WI38 (cell line): ENCODE results near the gene SLC5A10.

ENCODE experiments used
- H3K4me3 ChIP-seq: 2 replicates; pipeline ENCODE4 v1.5.1; 2011; ENCODE audit warnings: low read depth, mild to moderate bottlenecking, control low read depth, low read length
- TF ChIP-seq, protein P1 (sequence below): IDR thresholded peaks from 2 replicates; pipeline ENCODE4 v1.5.1; 2012; ENCODE audit warnings: low read depth, mild to moderate bottlenecking, control low read depth, low read length

SLC5A10 gene

DNA sequence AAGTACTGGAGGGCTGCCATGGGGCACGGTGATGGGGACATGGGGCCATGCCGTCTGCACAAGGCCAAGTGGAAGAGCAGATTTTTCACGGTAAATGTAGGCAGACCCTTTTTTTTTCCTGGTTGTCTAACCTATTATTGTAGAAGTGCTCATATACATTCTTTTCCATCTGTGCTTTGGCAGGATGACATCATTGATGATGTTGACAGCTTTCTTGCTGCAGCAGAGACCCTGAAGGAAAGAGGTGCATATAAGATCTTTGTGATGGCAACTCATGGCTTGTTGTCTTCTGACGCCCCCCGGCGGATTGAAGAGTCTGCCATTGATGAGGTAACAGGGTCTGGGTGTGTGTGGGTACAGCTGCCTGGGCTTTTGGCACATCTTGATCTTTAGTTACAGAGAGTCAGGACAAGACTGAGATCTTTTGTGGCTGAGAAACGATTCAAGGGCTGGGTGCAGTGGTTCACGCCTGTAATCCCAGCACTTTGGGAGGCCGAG lies 23.3 kb upstream of the SLC5A10 start:
- no peak overlapping the region for H3K4me3 ChIP-seq
- TF ChIP-seq, protein P1, sequence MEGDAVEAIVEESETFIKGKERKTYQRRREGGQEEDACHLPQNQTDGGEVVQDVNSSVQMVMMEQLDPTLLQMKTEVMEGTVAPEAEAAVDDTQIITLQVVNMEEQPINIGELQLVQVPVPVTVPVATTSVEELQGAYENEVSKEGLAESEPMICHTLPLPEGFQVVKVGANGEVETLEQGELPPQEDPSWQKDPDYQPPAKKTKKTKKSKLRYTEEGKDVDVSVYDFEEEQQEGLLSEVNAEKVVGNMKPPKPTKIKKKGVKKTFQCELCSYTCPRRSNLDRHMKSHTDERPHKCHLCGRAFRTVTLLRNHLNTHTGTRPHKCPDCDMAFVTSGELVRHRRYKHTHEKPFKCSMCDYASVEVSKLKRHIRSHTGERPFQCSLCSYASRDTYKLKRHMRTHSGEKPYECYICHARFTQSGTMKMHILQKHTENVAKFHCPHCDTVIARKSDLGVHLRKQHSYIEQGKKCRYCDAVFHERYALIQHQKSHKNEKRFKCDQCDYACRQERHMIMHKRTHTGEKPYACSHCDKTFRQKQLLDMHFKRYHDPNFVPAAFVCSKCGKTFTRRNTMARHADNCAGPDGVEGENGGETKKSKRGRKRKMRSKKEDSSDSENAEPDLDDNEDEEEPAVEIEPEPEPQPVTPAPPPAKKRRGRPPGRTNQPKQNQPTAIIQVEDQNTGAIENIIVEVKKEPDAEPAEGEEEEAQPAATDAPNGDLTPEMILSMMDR, result no peak

- TF ChIP-seq, protein P1, result no peak
Measured at GRCh38 chr17:18932360-18933055, 19.5 kb upstream of the SLC5A10 start.

GRCh38 chr17:18933102-18934058 lies 18.6 kb upstream of the SLC5A10 start:
- H3K4me3 ChIP-seq, result no peak overlapping the region
- TF ChIP-seq, protein P1, result no peak

More at GRCh38 chr17:18932360-18933055, 19.5 kb upstream of the SLC5A10 start:
- no peak overlapping the region for H3K4me3 ChIP-seq

DNA sequence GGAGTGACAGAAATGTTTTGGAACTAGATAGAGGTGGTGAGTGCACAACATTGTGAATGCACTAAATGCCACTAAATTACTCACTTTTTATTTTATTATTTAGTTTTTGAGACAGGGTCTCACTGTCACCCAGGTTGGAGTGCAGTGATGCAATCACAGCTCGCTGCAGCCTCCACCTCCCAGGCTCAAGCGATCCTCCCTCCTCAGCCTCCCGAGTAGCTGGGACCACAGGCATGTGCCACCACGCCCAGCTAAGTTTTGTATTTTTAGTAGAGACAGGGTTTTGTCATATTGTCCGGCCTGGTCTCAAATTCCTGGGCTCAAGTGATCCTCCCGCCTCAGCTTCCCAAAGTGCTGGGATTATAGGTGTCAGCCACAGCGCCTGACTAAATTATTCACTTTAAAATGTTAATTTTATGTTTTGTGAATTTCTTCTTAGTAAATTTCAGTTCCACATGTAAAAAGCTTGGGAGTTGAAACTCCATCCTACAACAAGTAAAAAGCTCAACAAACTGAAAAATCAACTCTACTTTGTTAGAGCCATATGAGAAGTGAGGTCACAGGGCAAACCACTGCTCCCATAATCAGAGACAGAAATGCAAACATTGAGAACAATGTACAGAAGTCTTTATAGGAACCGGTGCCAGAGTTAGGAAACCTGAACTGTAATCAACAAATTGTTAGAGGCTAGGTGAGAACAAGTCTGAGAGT lies 13.8 kb upstream of the SLC5A10 start:
- TF ChIP-seq, protein P1, result no peak
- H3K4me3 ChIP-seq, result no peak overlapping the region

- TF ChIP-seq, protein P1, result no peak
- H3K4me3 ChIP-seq, result no peak overlapping the region
Measured at GRCh38 chr17:18938692-18939023, 13.3 kb upstream of the SLC5A10 start.

GRCh38 chr17:18944646-18945045 lies 7.3 kb upstream of the SLC5A10 start:
- TF ChIP-seq, protein P1, result no peak
- no peak overlapping the region for H3K4me3 ChIP-seq
